ENCODE measurements around the gene KIF3C.

DNA sequence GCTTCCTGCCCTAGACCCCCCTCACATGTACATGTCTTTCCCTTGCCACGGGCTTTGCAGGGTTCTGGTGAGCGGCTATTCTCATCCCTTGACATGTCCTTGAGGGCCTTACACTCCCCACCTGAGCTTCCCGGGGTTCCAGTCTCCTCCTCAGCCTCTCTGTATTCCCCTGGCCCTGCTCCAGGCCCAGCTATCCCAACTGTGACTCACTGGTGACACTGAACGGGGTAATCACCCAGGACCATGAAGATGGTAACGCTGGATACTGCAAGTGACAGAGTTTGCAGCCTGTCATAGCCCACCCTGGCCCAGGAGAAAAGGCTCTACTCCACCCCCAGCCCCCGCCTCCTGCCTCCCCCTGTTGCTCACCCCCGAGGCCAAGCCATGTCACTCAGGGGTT lies 27.3 kb downstream of the KIF3C start:
- TF ChIP-seq CTCF (IDR thresholded peaks at IDR 0.05) (no peak), POLR2A (IDR thresholded peaks at IDR 0.05) (no peak), POLR2AphosphoS5 (IDR thresholded peaks at IDR 0.05) (no peak)

All from prostate gland (tissue), 2 donors.